Measurements from ENCODE around the gene KANSL1. TPM values are rescaled to one million over a fixed set of nuclear protein-coding genes. Genes with fewer than 3 reads are reported as not detected.

KANSL1 gene
- total and polyA plus RNA-seq, 2 of the 4 experiments (the other 2 are of a cell fraction), result 19.1 to 49.6 TPM

DNA sequence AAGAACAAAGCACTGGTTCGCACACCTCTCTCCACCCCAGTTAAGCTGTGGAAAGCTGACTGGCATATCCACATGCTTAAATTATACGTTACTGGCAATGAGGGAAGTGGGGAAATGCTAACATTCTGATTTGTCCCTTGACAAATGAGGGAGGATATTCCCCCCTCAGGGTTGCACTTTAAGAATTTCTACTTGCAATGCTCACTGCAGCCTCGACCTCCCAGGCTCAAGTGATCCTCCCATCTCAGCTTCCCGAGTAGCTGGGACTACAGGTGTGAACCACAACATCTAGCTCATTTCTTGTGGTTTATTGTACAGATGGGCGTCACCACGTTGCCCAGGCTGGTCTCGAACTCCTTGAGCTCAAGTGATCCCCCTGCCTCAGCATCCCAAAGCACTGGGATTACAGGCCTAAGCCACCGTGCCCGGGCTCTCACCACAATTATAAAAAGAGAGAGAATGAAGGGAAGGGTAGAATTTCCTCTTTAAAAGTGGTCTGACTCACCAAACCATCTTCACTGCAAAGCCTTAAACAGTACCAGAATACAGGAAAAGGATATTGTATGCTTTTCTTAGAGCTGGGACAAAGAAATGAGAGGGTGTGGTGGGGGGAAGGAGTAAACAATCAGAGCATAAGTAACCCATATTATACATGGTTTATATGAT, 38.9 kb downstream of the KANSL1 start:
- no TSS peak for BruUV-seq (replicated peaks)
- peaks cover 20% of the 10 kb centered on the region for H3K4me1 ChIP-seq (ENCODE audit: control insufficient read depth, insufficient read depth, low read length)
- H3K79me1 ChIP-seq (ENCODE audit: low read depth in 1 of 2, low read length in 2 of 2), result peaks cover 12 to 85% of the 10 kb centered on the region in 2 experiments; a peak in 3 of 4 replicates
- H2AK5ac ChIP-seq (ENCODE audit: low read depth, low read length), result peak overlapping the region; percentile 35; the same call in 1 of the 2 replicates
- ATAC-seq (ENCODE audit: low read depth) (peak; percentile 52), DNase-seq (peak; percentile 38)
- 0 out of 2 replicates have a peak overlapping the region, but pooled peaks have one; percentile 28 for H3K14ac ChIP-seq (replicated peaks; ENCODE audit: low read depth, low read length)
- intact Hi-C loops (cut with micrococcal nuclease), result loop anchor here (5.0 to 10.0 kb wide), 2 partner anchors 37 to 61 kb away; no protein-coding TSS in a partner anchor
- H4K5ac ChIP-seq (ENCODE audit: low read depth, low read length), result no peak overlapping the region
- TF ChIP-seq RFX5 (IDR thresholded peaks at IDR 0.05; ENCODE audit: low read depth, low read length) (no peak), CEBPB (IDR thresholded peaks at IDR 0.05; ENCODE audit: low read depth, low read length) (no peak), NFE2L2 (IDR thresholded peaks at IDR 0.05; ENCODE audit: low read depth, low read length) (no peak)
- TF ChIP-seq, protein P1, sequence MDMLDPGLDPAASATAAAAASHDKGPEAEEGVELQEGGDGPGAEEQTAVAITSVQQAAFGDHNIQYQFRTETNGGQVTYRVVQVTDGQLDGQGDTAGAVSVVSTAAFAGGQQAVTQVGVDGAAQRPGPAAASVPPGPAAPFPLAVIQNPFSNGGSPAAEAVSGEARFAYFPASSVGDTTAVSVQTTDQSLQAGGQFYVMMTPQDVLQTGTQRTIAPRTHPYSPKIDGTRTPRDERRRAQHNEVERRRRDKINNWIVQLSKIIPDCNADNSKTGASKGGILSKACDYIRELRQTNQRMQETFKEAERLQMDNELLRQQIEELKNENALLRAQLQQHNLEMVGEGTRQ (IDR thresholded peaks at IDR 0.05; ENCODE audit: low read depth, low read length), result no peak
- POLR2A ChIA-PET (ENCODE audit: unreplicated experiment), result no interaction called here
- peaks cover 28% of the 10 kb centered on the region for H3K9me1 ChIP-seq (ENCODE audit: insufficient read depth, low read length)
- no peak overlapping the region for H3K56ac ChIP-seq (ENCODE audit: extremely low read depth, insufficient read depth, low read length)
- H4K91ac ChIP-seq (ENCODE audit: insufficient read depth, low read depth, low read length), result no peak overlapping the region
- H3K27ac ChIP-seq (ENCODE audit: insufficient read depth, low read length), result no peak overlapping the region
- H3K4ac ChIP-seq (ENCODE audit: low read depth, low read length), result no peak overlapping the region
- no CpG with 5 or more reads among the region's 9 CpGs for WGBS, 2 experiments (ENCODE audit: extremely low coverage in 2 of 2, insufficient read length in 1 of 2)
- in situ Hi-C loops (cut with MboI; ENCODE audit: low sequenced_read_pairs), result no loop called here
- H2AFZ ChIP-seq (replicated peaks; ENCODE audit: low read length, poor library complexity), result no peak overlapping the region
- peak overlapping the region; percentile 72 for H3K23ac ChIP-seq (ENCODE audit: low read depth, low read length)
- no peaks in the 10 kb centered on the region for H3K9me3 ChIP-seq (ENCODE audit: control insufficient read depth, insufficient read depth, low read length)
- no peak overlapping the region for H2AK9ac ChIP-seq (replicated peaks; ENCODE audit: low read depth, low read length, poor library complexity)
- no peak overlapping the region for H2BK5ac ChIP-seq (ENCODE audit: low read depth, low read length, poor library complexity, severe bottlenecking)
- H3K4me3 ChIP-seq (ENCODE audit: insufficient read depth, low read depth, low read length), result no peak overlapping the region
- H2BK20ac ChIP-seq (ENCODE audit: low read depth, low read length), result no peak overlapping the region
- H3K18ac ChIP-seq (ENCODE audit: low read depth, low read length), result no peak overlapping the region
- H3K27me3 ChIP-seq (ENCODE audit: control insufficient read depth, insufficient read depth, low read length), result no peaks in the 10 kb centered on the region
- H3K9ac ChIP-seq (ENCODE audit: low read depth, low read length), result no peak overlapping the region
- dilution Hi-C loops (cut with HindIII; ENCODE audit: low sequenced_read_pairs, unreplicated experiment), result no loop called here
- CTCF ChIA-PET, result no interaction called here
- no peak overlapping the region for H3K4me2 ChIP-seq (ENCODE audit: low read depth, low read length)
- H2BK15ac ChIP-seq (ENCODE audit: low read depth, low read length), result no peak overlapping the region
- H4K20me1 ChIP-seq (ENCODE audit: insufficient read depth, low read length), result peaks cover 99% of the 10 kb centered on the region
- H2BK120ac ChIP-seq (ENCODE audit: low read depth, low read length), result 0 out of 2 replicates have a peak overlapping the region, but pooled peaks have one; percentile 8
- no peaks in the 10 kb centered on the region for H3K36me3 ChIP-seq (ENCODE audit: control insufficient read depth, insufficient read depth, low read length)
- H4K8ac ChIP-seq (ENCODE audit: low read depth in 2 of 2, low read length in 2 of 2), result no peak overlapping the region

All from IMR-90 (cell line).